ENCODE data around the gene TMEM132C.

DNA sequence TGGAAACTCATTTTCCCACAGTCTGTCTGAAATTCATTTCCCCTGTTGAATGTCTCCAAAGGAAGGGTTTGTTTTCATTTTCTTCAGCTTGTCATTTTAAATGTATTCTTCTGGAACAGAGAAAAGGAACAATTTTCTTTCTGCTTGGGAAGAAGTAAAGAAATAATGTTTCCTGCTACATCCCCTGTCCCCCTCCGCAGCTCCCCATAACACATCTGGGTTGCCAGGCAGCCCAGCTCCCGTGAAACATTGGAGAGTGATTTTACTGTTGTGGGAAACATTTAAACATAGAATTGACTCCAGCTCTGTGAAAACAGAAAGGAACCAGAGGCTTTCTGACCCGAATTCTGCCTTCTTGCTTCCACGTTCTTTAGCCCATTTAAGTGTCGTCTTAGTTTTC, 159.5 kb downstream of the TMEM132C start:
- TF ChIP-seq CTCF (IDR thresholded peaks at IDR 0.05; ENCODE audit: poor library complexity) (no peak), EZH2 (IDR thresholded peaks at IDR 0.05; ENCODE audit: borderline replicate concordance) (no peak), EZH2phosphoT487 (IDR thresholded peaks at IDR 0.05; ENCODE audit: low read depth, severe bottlenecking, unreplicated experiment) (no peak)
